ENCODE measurements around the gene FNDC7.

Gene FNDC7

GRCh38 chr1:108703939-108704338 lies 8.8 kb upstream of the FNDC7 start:
- H3K4me3 ChIP-seq (replicated peaks; ENCODE audit: insufficient read depth, low read length) = no peak overlapping the region

GRCh38 chr1:108704496-108704895 lies 8.2 kb upstream of the FNDC7 start:
- DNase-seq (ENCODE audit: low read depth in 1 of 2, low spot score in 1 of 2) = no peak

More at GRCh38 chr1:108703939-108704338, 8.8 kb upstream of the FNDC7 start:
- no peaks in the 10 kb centered on the region for H3K27me3 ChIP-seq (ENCODE audit: insufficient read depth, poor library complexity, severe bottlenecking)
- H3K27ac ChIP-seq (replicated peaks) = no peak overlapping the region
- TF ChIP-seq REST (IDR thresholded peaks at IDR 0.05; ENCODE audit: insufficient replicate concordance, low read depth) (no peak), POLR2AphosphoS5 (IDR thresholded peaks at IDR 0.05; ENCODE audit: low read depth) (no peak), SPI1 (IDR thresholded peaks at IDR 0.05; ENCODE audit: borderline replicate concordance, low read depth) (no peak), CTCF (IDR thresholded peaks at IDR 0.05; ENCODE audit: insufficient read depth, low read length) (no peak), GABPA (IDR thresholded peaks at IDR 0.05; ENCODE audit: low read depth) (no peak)
- no peak for DNase-seq (ENCODE audit: low read depth in 1 of 2, low spot score in 1 of 2)

GRCh38 chr1:108706643-108707042 lies 6.1 kb upstream of the FNDC7 start:
- Histone ChIP-seq H3K4me3 (replicated peaks; ENCODE audit: insufficient read depth, low read length) (no peak overlapping the region), H3K27me3 (ENCODE audit: insufficient read depth, poor library complexity, severe bottlenecking) (no peaks in the 10 kb centered on the region), H3K27ac (replicated peaks) (no peak overlapping the region)
- TF ChIP-seq GABPA (IDR thresholded peaks at IDR 0.05; ENCODE audit: low read depth) = no peak
- no peak for TF ChIP-seq CTCF (IDR thresholded peaks at IDR 0.05; ENCODE audit: insufficient read depth, low read length)
- no peak for TF ChIP-seq SPI1 (IDR thresholded peaks at IDR 0.05; ENCODE audit: borderline replicate concordance, low read depth)
- TF ChIP-seq POLR2AphosphoS5 (IDR thresholded peaks at IDR 0.05; ENCODE audit: low read depth) = no peak
- no peak for TF ChIP-seq REST (IDR thresholded peaks at IDR 0.05; ENCODE audit: insufficient replicate concordance, low read depth)
- DNase-seq (ENCODE audit: low read depth in 1 of 2, low spot score in 1 of 2) = no peak

More at GRCh38 chr1:108704496-108704895, 8.2 kb upstream of the FNDC7 start:
- Histone ChIP-seq H3K4me3 (replicated peaks; ENCODE audit: insufficient read depth, low read length) (no peak overlapping the region), H3K27me3 (ENCODE audit: insufficient read depth, poor library complexity, severe bottlenecking) (no peaks in the 10 kb centered on the region), H3K27ac (replicated peaks) (no peak overlapping the region)
- TF ChIP-seq SPI1 (IDR thresholded peaks at IDR 0.05; ENCODE audit: borderline replicate concordance, low read depth) (no peak), REST (IDR thresholded peaks at IDR 0.05; ENCODE audit: insufficient replicate concordance, low read depth) (no peak), GABPA (IDR thresholded peaks at IDR 0.05; ENCODE audit: low read depth) (no peak), CTCF (IDR thresholded peaks at IDR 0.05; ENCODE audit: insufficient read depth, low read length) (no peak), POLR2AphosphoS5 (IDR thresholded peaks at IDR 0.05; ENCODE audit: low read depth) (no peak)

Measured in HL-60 (cell line).